HL-60 (cell line): Measurements from ENCODE around the gene ARHGAP26.
A peak's percentile ranks its signal among the peaks of the same experiment; 100 is the strongest.

Source experiments
- DNase-seq, 2 experiments: peaks; one replicate each; pipeline ENCODE4 v3.0.0-alpha.2; 2010 to 2020; ENCODE audit warnings: low read depth in 1 of 2, low spot score in 1 of 2
- H3K27ac ChIP-seq: fragments of 250-450 bp; sonication (Bioruptor Pico); replicated peaks from 2 replicates; pipeline ENCODE4 v1.5.1; 2020; ENCODE audit warnings: mild to moderate bottlenecking, moderate library complexity
- H3K27me3 ChIP-seq: fragments of 250-450 bp; sonication (Bioruptor Pico); 2 replicates; pipeline ENCODE4 v1.5.1; 2021; ENCODE audit warnings: mild to moderate bottlenecking, moderate library complexity; ENCODE audit not compliant: insufficient read depth, poor library complexity, severe bottlenecking
- H3K4me3 ChIP-seq: replicated peaks from 2 replicates; pipeline ENCODE4 v1.5.1; 2011; ENCODE audit warnings: mild to moderate bottlenecking, control low read depth, low read length; ENCODE audit not compliant: insufficient read depth
- GABPA ChIP-seq: IDR thresholded peaks from 2 replicates; pipeline ENCODE4 v1.6.1; 2012; ENCODE audit warnings: low read depth
- POLR2AphosphoS5 ChIP-seq: IDR thresholded peaks from 2 replicates; pipeline ENCODE4 v1.6.1; 2012; ENCODE audit warnings: low read depth
- SPI1 ChIP-seq: IDR thresholded peaks from 2 replicates; pipeline ENCODE4 v1.6.1; 2012; ENCODE audit warnings: low read depth, mild to moderate bottlenecking, borderline replicate concordance
- TF ChIP-seq, protein P1 (sequence below): IDR thresholded peaks from one replicate; pipeline ENCODE4 v1.5.1; 2011; ENCODE audit warnings: low read length, control low read depth, inconsistent platforms; ENCODE audit not compliant: insufficient read depth
- TF ChIP-seq, protein P2 (sequence below): IDR thresholded peaks from 2 replicates; pipeline ENCODE4 v1.6.1; 2012; ENCODE audit warnings: low read depth; ENCODE audit not compliant: insufficient replicate concordance

Gene ARHGAP26

DNA sequence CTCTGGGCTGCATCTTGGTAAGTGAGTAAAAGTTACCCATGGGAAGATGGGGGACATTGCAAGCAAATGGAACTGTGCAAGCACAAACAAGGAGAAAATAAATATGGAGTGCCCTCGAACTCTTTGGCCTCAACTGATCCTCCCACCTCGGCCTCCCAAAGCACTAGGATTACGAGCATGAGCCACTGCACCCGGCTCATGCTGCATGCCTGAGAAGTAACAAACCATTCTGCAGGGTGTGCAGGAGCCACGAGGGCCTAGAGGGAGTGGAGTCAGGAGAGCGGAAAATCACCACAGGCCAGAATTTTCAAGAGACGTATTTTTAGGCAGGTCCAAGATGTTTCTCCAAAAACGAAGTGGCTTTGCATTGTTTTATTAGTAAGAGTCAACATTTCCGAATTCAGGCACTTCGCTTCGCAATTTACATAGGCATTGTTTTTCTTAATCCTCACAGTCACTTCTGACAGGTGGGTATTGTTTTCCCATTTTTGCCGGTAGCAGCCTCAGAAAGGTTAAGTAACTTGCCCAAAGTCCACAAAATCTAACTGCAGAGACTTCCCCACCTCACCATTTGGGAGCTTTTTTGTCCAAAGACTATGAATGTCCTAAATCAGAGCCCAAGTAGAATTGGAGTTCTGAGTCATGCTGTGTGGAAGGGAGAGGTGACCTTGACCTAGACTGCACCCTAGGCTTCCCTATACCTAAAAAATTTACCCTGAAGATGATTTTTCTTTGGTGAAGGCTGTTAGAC lies 403.1 kb downstream of the ARHGAP26 start:
- DNase-seq = no peak
- TF ChIP-seq, protein P1, sequence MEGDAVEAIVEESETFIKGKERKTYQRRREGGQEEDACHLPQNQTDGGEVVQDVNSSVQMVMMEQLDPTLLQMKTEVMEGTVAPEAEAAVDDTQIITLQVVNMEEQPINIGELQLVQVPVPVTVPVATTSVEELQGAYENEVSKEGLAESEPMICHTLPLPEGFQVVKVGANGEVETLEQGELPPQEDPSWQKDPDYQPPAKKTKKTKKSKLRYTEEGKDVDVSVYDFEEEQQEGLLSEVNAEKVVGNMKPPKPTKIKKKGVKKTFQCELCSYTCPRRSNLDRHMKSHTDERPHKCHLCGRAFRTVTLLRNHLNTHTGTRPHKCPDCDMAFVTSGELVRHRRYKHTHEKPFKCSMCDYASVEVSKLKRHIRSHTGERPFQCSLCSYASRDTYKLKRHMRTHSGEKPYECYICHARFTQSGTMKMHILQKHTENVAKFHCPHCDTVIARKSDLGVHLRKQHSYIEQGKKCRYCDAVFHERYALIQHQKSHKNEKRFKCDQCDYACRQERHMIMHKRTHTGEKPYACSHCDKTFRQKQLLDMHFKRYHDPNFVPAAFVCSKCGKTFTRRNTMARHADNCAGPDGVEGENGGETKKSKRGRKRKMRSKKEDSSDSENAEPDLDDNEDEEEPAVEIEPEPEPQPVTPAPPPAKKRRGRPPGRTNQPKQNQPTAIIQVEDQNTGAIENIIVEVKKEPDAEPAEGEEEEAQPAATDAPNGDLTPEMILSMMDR = no peak
- no peak for TF ChIP-seq POLR2AphosphoS5
- TF ChIP-seq, protein P2, sequence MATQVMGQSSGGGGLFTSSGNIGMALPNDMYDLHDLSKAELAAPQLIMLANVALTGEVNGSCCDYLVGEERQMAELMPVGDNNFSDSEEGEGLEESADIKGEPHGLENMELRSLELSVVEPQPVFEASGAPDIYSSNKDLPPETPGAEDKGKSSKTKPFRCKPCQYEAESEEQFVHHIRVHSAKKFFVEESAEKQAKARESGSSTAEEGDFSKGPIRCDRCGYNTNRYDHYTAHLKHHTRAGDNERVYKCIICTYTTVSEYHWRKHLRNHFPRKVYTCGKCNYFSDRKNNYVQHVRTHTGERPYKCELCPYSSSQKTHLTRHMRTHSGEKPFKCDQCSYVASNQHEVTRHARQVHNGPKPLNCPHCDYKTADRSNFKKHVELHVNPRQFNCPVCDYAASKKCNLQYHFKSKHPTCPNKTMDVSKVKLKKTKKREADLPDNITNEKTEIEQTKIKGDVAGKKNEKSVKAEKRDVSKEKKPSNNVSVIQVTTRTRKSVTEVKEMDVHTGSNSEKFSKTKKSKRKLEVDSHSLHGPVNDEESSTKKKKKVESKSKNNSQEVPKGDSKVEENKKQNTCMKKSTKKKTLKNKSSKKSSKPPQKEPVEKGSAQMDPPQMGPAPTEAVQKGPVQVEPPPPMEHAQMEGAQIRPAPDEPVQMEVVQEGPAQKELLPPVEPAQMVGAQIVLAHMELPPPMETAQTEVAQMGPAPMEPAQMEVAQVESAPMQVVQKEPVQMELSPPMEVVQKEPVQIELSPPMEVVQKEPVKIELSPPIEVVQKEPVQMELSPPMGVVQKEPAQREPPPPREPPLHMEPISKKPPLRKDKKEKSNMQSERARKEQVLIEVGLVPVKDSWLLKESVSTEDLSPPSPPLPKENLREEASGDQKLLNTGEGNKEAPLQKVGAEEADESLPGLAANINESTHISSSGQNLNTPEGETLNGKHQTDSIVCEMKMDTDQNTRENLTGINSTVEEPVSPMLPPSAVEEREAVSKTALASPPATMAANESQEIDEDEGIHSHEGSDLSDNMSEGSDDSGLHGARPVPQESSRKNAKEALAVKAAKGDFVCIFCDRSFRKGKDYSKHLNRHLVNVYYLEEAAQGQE = no peak
- TF ChIP-seq GABPA = no peak
- TF ChIP-seq SPI1 = no peak
- Histone ChIP-seq H3K4me3 (no peak overlapping the region), H3K27me3 (no peaks in the 10 kb centered on the region), H3K27ac (no peak overlapping the region)

DNA sequence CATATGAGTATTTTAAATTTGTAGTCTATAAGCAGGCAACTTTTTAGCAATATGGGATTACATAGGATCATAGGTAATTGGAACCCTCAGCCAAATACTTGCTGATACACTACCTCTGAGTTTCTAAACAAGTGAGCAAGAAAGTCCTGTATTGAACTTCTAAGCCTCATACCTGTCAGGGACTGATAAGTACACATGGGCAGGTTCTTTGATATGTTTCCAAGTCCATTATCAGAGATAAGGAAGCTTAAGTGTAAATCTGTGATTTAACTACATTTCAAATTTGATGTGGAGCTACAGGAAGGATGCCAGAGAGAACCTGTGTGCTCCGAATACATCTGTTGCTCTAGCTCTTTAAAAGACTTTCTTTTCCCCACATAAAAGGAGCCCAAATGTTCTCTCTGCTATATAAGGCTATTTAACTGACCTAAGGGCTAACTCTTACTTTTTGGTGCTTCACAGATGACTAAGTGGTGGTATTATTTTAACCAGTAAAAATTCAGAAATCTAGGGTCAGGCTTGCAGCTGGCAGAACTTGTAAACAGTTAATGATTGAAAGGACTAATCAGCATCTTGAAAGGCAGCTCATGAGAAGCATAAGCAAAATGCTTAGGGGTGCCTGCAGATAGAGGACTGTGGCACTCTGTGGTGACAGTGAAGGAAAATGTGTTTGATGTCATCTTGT lies 404.7 kb downstream of the ARHGAP26 start:
- no peak for DNase-seq
- no peak overlapping the region for H3K27ac ChIP-seq
- TF ChIP-seq GABPA (no peak), POLR2AphosphoS5 (no peak), SPI1 (no peak)
- TF ChIP-seq, protein P2 = no peak
- TF ChIP-seq, protein P1 = no peak

DNA sequence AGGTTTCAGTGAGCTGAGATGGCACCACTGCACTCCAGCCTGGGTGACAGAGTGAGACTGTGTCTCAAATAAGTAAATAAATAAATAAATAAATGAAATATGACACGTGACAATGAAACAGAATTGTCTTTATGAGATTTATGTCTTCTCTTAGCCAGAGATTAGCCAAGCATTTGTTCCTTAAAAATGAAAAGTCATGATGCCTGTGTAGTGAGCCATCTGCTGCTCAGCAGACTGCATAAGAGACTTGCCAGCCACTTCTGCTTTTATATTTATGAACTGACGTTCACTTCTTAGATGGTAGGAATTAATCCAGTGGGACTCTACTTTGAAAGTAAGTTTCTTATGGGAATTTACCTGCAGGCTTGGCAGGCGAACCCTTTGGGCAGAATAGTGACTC lies 405.9 kb downstream of the ARHGAP26 start:
- peak in 1 of 2 experiments; percentile 41 for DNase-seq
- no peaks in the 10 kb centered on the region for H3K27me3 ChIP-seq
- TF ChIP-seq GABPA (no peak), SPI1 (peak; percentile 96)
- H3K4me3 ChIP-seq = no peak overlapping the region
- no peak overlapping the region for H3K27ac ChIP-seq

More for the DNA sequence above, 404.7 kb downstream of the ARHGAP26 start:
- H3K4me3 ChIP-seq = no peak overlapping the region
- no peaks in the 10 kb centered on the region for H3K27me3 ChIP-seq

DNA sequence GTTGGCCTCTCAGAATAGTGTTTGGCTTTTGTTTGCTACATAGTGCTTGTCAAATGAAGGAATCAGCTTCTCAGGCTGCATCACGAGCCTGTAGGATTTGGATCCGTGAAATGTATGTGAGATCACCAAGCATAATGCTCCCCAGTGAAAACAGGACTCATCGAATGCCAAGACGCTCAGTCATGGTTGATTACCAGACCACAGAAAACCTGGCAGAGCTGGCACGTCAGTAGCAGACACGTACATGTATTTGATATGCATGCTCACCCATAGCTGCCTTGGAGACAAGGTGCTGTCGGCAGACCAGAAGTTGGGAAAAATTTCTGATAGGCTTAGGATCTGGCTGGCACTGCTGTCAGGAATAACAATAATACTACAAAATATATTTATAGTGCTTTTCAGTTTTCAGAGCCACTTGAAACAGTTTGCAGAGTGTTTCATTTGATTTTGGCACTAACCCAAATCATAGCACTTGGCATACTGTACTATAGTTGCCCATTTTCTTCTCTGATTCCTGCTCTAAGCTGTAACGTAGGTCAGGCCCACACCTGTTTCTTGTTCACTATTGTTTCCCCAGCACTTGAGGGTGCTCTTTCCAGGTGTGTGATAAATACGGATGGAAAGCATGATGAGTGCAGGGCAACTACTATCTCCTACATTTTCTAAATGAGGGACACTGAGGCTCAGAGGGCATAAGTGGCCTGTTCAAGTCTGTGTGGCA lies 407.2 kb downstream of the ARHGAP26 start:
- no peak for DNase-seq
- Histone ChIP-seq H3K27me3 (no peaks in the 10 kb centered on the region), H3K4me3 (no peak overlapping the region), H3K27ac (no peak overlapping the region)
- TF ChIP-seq, protein P1 = no peak
- TF ChIP-seq POLR2AphosphoS5 = no peak
- TF ChIP-seq, protein P2 = no peak
- TF ChIP-seq GABPA = no peak
- no peak for TF ChIP-seq SPI1
